Mesenchymal stem cell (in vitro differentiated cells and primary cell): ENCODE data around the gene XIRP2.
A peak's percentile ranks its signal among the peaks of the same experiment; 100 is the strongest.

Source experiments
- DNase-seq: peaks from one replicate; pipeline ENCODE4 v3.0.0-alpha.2; 2013
- H2AFZ ChIP-seq: one replicate; pipeline ENCODE4 v1.6.1; 2013; ENCODE audit warnings: low read depth, mild to moderate bottlenecking, control low read depth, inconsistent platforms, low read length, moderate library complexity
- H2AK5ac ChIP-seq: 2 replicates; pipeline ENCODE4 v1.6.1; 2013; ENCODE audit warnings: low read length, moderate library complexity, mild to moderate bottlenecking, inconsistent platforms; ENCODE audit not compliant: severe bottlenecking
- H2BK120ac ChIP-seq: one replicate; pipeline ENCODE4 v1.6.1; 2013; ENCODE audit warnings: low read depth, mild to moderate bottlenecking, inconsistent platforms, low read length, moderate library complexity
- H2BK12ac ChIP-seq, 2 experiments: one replicate each; pipeline ENCODE4 v1.6.1; 2013; ENCODE audit warnings: inconsistent platforms in 2 of 2, low read length in 2 of 2, mild to moderate bottlenecking in 2 of 2, moderate library complexity in 2 of 2, control low read depth in 1 of 2
- H2BK15ac ChIP-seq: one replicate; pipeline ENCODE4 v1.6.1; 2013; ENCODE audit warnings: mild to moderate bottlenecking, low read depth, inconsistent platforms; ENCODE audit not compliant: poor library complexity, severe bottlenecking
- H2BK5ac ChIP-seq: 2 replicates; pipeline ENCODE4 v1.6.1; 2013; ENCODE audit warnings: low read depth, mild to moderate bottlenecking, low read length, control low read depth, inconsistent platforms; ENCODE audit not compliant: poor library complexity, severe bottlenecking
- H3K14ac ChIP-seq, 2 experiments: one replicate each; pipeline ENCODE4 v1.6.1; 2013; ENCODE audit warnings: inconsistent platforms in 2 of 2, low read length in 2 of 2, control low read depth in 1 of 2, mild to moderate bottlenecking in 1 of 2, moderate library complexity in 1 of 2
- H3K18ac ChIP-seq, 2 experiments: one replicate each; pipeline ENCODE4 v1.6.1; 2013; ENCODE audit warnings: inconsistent platforms in 2 of 2, low read length in 2 of 2, control low read depth in 1 of 2, low read depth in 1 of 2, mild to moderate bottlenecking in 1 of 2
- H3K23ac ChIP-seq, 2 experiments: one replicate each; pipeline ENCODE4 v1.6.1; 2013; ENCODE audit warnings: inconsistent platforms in 2 of 2, low read length in 2 of 2, mild to moderate bottlenecking in 2 of 2, moderate library complexity in 2 of 2, control low read depth in 1 of 2
- H3K27ac ChIP-seq: 2 replicates; pipeline ENCODE4 v1.5.1; 2013; ENCODE audit warnings: mild to moderate bottlenecking, moderate library complexity, low read length, control low read depth, inconsistent platforms; ENCODE audit not compliant: poor library complexity, severe bottlenecking
- H3K27me3 ChIP-seq, 2 experiments: 2 replicates each; pipeline versions ENCODE4 v1.6.1 to v1.7.0; 2013; ENCODE audit warnings: low read length in 2 of 2, mild to moderate bottlenecking in 2 of 2, moderate library complexity in 2 of 2, control low read depth in 1 of 2, inconsistent platforms in 1 of 2; ENCODE audit not compliant: control insufficient read depth in 1 of 2, insufficient read depth in 1 of 2
- H3K36me3 ChIP-seq, 2 experiments: 2 replicates each; pipeline versions ENCODE4 v1.6.1 to v1.7.0; 2013; ENCODE audit warnings: low read length in 2 of 2, control low read depth in 1 of 2, inconsistent platforms in 1 of 2, low read depth in 1 of 2, mild to moderate bottlenecking in 1 of 2; ENCODE audit not compliant: insufficient read depth in 2 of 2, control insufficient read depth in 1 of 2
- H3K4ac ChIP-seq, 2 experiments: one replicate each; pipeline ENCODE4 v1.6.1; 2013; ENCODE audit warnings: inconsistent platforms in 2 of 2, low read length in 2 of 2, mild to moderate bottlenecking in 2 of 2, moderate library complexity in 2 of 2, control low read depth in 1 of 2, low read depth in 1 of 2
- H3K4me1 ChIP-seq: 2 replicates; pipeline ENCODE4 v1.6.1; 2013; ENCODE audit warnings: low read depth, low read length, control low read depth; ENCODE audit not compliant: control insufficient read depth, insufficient read depth
- H3K4me2 ChIP-seq: 2 replicates; pipeline ENCODE4 v1.6.1; 2013; ENCODE audit warnings: low read length, mild to moderate bottlenecking, inconsistent platforms; ENCODE audit not compliant: poor library complexity, severe bottlenecking
- H3K4me3 ChIP-seq, 2 experiments: 2 replicates each; pipeline versions ENCODE4 v1.5.1 to v1.7.0; 2013; ENCODE audit warnings: low read length in 2 of 2, mild to moderate bottlenecking in 2 of 2, control low read depth in 1 of 2, low read depth in 1 of 2; ENCODE audit not compliant: insufficient read depth in 1 of 2
- H3K79me1 ChIP-seq: replicated peaks from 2 replicates; pipeline ENCODE4 v1.6.1; 2013; ENCODE audit warnings: mild to moderate bottlenecking, control low read depth, low read length, inconsistent platforms; ENCODE audit not compliant: poor library complexity, severe bottlenecking
- H3K9ac ChIP-seq: 2 replicates; pipeline ENCODE4 v1.7.0; 2013; ENCODE audit warnings: mild to moderate bottlenecking, low read length, moderate library complexity
- H3K9me3 ChIP-seq: 2 replicates; pipeline ENCODE4 v1.7.0; 2013; ENCODE audit warnings: mild to moderate bottlenecking, low read length; ENCODE audit not compliant: control insufficient read depth
- H4K8ac ChIP-seq: one replicate; pipeline ENCODE4 v1.6.1; 2013; ENCODE audit warnings: inconsistent platforms, mild to moderate bottlenecking, low read length, moderate library complexity
- H4K91ac ChIP-seq: one replicate; pipeline ENCODE4 v1.6.1; 2013; ENCODE audit warnings: mild to moderate bottlenecking, low read length, inconsistent platforms
- WGBS: methylation state at CpG from one replicate; pipeline ENCODE4 v1.1.7; 2013; ENCODE audit warnings: mixed read lengths; 5-methylcytosine and 5-hydroxymethylcytosine counted together

The XIRP2 gene

GRCh38 chr2:167249197-167249596 lies 360.9 kb downstream of the XIRP2 start:
- no peaks in the 10 kb centered on the region for H3K9me3 ChIP-seq
- no peak overlapping the region for H4K91ac ChIP-seq
- H2BK15ac ChIP-seq, result no peak overlapping the region
- H2BK120ac ChIP-seq, result no peak overlapping the region
- no peak overlapping the region for H3K4me3 ChIP-seq
- no peak overlapping the region for H3K4ac ChIP-seq
- H3K23ac ChIP-seq, result no peak overlapping the region
- no peak overlapping the region for H3K9ac ChIP-seq
- no peak overlapping the region for H3K14ac ChIP-seq
- no peaks in the 10 kb centered on the region for H3K79me1 ChIP-seq
- no peak overlapping the region for H3K27ac ChIP-seq
- H3K36me3 ChIP-seq, result no peaks in the 10 kb centered on the region
- H2AFZ ChIP-seq, result no peak overlapping the region
- H2BK5ac ChIP-seq, result no peak overlapping the region
- no peak overlapping the region for H4K8ac ChIP-seq
- WGBS, result over 99% methylated on average over 4 of the region's 4 CpGs
- H3K27me3 ChIP-seq, result no peaks in the 10 kb centered on the region
- no peak overlapping the region for H2AK5ac ChIP-seq
- no peak for DNase-seq
- no peaks in the 10 kb centered on the region for H3K4me1 ChIP-seq
- H2BK12ac ChIP-seq, result no peak overlapping the region
- no peak overlapping the region for H3K18ac ChIP-seq
- H3K4me2 ChIP-seq, result no peak overlapping the region

- 100% methylated on average over 1 of the region's 2 CpGs for WGBS
- no peaks in the 10 kb centered on the region for H3K79me1 ChIP-seq
- H4K91ac ChIP-seq, result no peak overlapping the region
- peak; percentile 11 for DNase-seq
- H2AK5ac ChIP-seq, result no peak overlapping the region
- no peaks in the 10 kb centered on the region for H3K27me3 ChIP-seq
- no peak overlapping the region for H2AFZ ChIP-seq
- H3K4me3 ChIP-seq, result no peak overlapping the region
- H3K14ac ChIP-seq, result no peak overlapping the region
- H3K4ac ChIP-seq, result no peak overlapping the region
- H2BK5ac ChIP-seq, result no peak overlapping the region
- H3K4me2 ChIP-seq, result no peak overlapping the region
- H3K4me1 ChIP-seq, result no peaks in the 10 kb centered on the region
- no peaks in the 10 kb centered on the region for H3K9me3 ChIP-seq
- no peak overlapping the region for H3K23ac ChIP-seq
- H3K9ac ChIP-seq, result no peak overlapping the region
- H3K27ac ChIP-seq, result peak overlapping the region; percentile 69
- no peak overlapping the region for H2BK15ac ChIP-seq
- H3K18ac ChIP-seq, result no peak overlapping the region
- no peak overlapping the region for H2BK120ac ChIP-seq
- H3K36me3 ChIP-seq, result no peaks in the 10 kb centered on the region
- H4K8ac ChIP-seq, result no peak overlapping the region
- no peak overlapping the region for H2BK12ac ChIP-seq
Measured at GRCh38 chr2:167253025-167253424, 364.7 kb downstream of the XIRP2 start.

GRCh38 chr2:167254721-167255120 lies 366.4 kb downstream of the XIRP2 start:
- Histone ChIP-seq H3K18ac (no peak overlapping the region), H4K8ac (no peak overlapping the region), H3K27ac (no peak overlapping the region), H3K79me1 (no peaks in the 10 kb centered on the region), H3K23ac (no peak overlapping the region), H3K4me3 (no peak overlapping the region), H2AK5ac (no peak overlapping the region), H2AFZ (no peak overlapping the region), H3K4me2 (no peak overlapping the region), H3K36me3 (no peaks in the 10 kb centered on the region), H2BK120ac (no peak overlapping the region), H3K4ac (no peak overlapping the region), H3K27me3 (no peaks in the 10 kb centered on the region), H2BK15ac (no peak overlapping the region), H4K91ac (no peak overlapping the region), H3K9ac (no peak overlapping the region), H2BK12ac (no peak overlapping the region), H2BK5ac (no peak overlapping the region), H3K14ac (no peak overlapping the region), H3K4me1 (no peaks in the 10 kb centered on the region), H3K9me3 (no peaks in the 10 kb centered on the region)
- DNase-seq, result no peak
- 50% methylated on average over 1 of the region's 1 CpG for WGBS

- H3K9me3 ChIP-seq, result no peaks in the 10 kb centered on the region
- no peak overlapping the region for H2BK12ac ChIP-seq
- H3K4ac ChIP-seq, result no peak overlapping the region
- DNase-seq, result no peak
- H2BK15ac ChIP-seq, result no peak overlapping the region
- WGBS, result 79% methylated on average over 2 of the region's 3 CpGs
- H3K14ac ChIP-seq, result no peak overlapping the region
- H3K27me3 ChIP-seq, result no peaks in the 10 kb centered on the region
- no peak overlapping the region for H3K27ac ChIP-seq
- no peaks in the 10 kb centered on the region for H3K4me1 ChIP-seq
- H2BK120ac ChIP-seq, result no peak overlapping the region
- no peak overlapping the region for H4K8ac ChIP-seq
- no peak overlapping the region for H3K9ac ChIP-seq
- no peak overlapping the region for H3K23ac ChIP-seq
- no peak overlapping the region for H3K4me3 ChIP-seq
- no peaks in the 10 kb centered on the region for H3K36me3 ChIP-seq
- no peak overlapping the region for H2BK5ac ChIP-seq
- H3K4me2 ChIP-seq, result no peak overlapping the region
- H3K18ac ChIP-seq, result no peak overlapping the region
- H4K91ac ChIP-seq, result no peak overlapping the region
- H3K79me1 ChIP-seq, result no peaks in the 10 kb centered on the region
- H2AFZ ChIP-seq, result no peak overlapping the region
- no peak overlapping the region for H2AK5ac ChIP-seq
Measured at GRCh38 chr2:167258712-167259111, 370.4 kb downstream of the XIRP2 start.
